ENCODE measurements around the gene EHD4. TPM values are rescaled to one million over a fixed set of nuclear protein-coding genes. Genes with fewer than 3 reads are reported as not detected.

The EHD4 gene
- total and polyA plus RNA-seq, 12 donors = 23.4 to 62.7 (median 43.2) TPM

DNA sequence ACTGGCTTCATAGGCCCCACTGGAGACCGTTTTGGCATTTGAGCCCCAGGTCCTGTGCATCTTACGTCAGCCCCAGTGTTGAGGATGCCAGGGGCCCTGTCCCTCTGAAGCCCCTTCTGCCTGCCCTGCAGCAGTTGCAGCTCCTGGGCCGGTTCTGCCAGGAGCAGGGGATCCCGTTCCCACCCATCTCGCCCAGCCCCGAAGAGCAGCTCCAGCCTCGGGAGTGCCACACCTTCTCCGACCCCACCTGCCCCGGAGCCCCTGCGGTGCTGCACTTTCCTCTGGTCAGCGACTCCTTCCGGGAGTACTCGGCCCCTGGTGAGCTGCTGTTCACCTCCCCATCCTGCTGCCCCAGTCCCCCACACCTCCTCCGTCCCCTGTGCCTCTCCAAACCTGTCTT lies 125.2 kb downstream of the EHD4 start:
- no peaks in the 10 kb centered on the region for H3K9me3 ChIP-seq

More for the DNA sequence above, 125.2 kb downstream of the EHD4 start:
- peaks cover 0 to 69% (median 24%) of the 10 kb centered on the region in 9 donors for H3K36me3 ChIP-seq
- H3K4me1 ChIP-seq = no peaks in the 10 kb centered on the region
- intact Hi-C loops (cut with DNase I) = no loop called here
- H3K4me3 ChIP-seq = no peak overlapping the region
- no peak for TF ChIP-seq CTCF (IDR thresholded peaks at IDR 0.05)
- ATAC-seq = no peak
- 92% methylated on average over 14 of the region's 14 CpGs for WGBS, 2 donors
- DNase-seq = no peak
- H3K27me3 ChIP-seq = no peaks in the 10 kb centered on the region
- H3K27ac ChIP-seq = no peak overlapping the region

Small RNAs within 50 kb of the gene (microRNA-seq; reads per million reads assigned to microRNA genes)
- gene MIR4310 = 0 reads per million in 2 donors

Other genes starting within 250 kb of the EHD4 start
- 10 to 100 TPM in 9 of 10 donors, 1 to 10 TPM in 1; 8.3 to 17.0 (median 13.3) TPM for gene MAPKBP1, start 198.1 kb downstream of the EHD4 start, total RNA-seq
- 10 to 100 TPM in 1 of 2 donors, 1 to 10 TPM in 1; 3.4 to 27.2 TPM for gene MAPKBP1, start 198.1 kb downstream of the EHD4 start, polyA plus RNA-seq
- gene JMJD7, start 144.5 kb downstream of the EHD4 start, total RNA-seq = 10 to 100 TPM; 11.0 to 20.9 (median 12.9) TPM
- 10 to 100 TPM in 1 of 2 donors, 1 to 10 TPM in 1; 8.6 to 23.0 TPM for gene JMJD7, start 144.5 kb downstream of the EHD4 start, polyA plus RNA-seq
- gene PLA2G4B, start 133.7 kb downstream of the EHD4 start, total RNA-seq = 1 to 10 TPM; 1.6 to 6.7 (median 3.2) TPM
- gene PLA2G4B, start 133.7 kb downstream of the EHD4 start, polyA plus RNA-seq = 10 to 100 TPM in 1 of 2 donors, 1 to 10 TPM in 1; 2.7 to 16.0 TPM
- 1 to 10 TPM; 1.6 to 5.9 (median 2.4) TPM for gene SPTBN5, start 78.5 kb downstream of the EHD4 start, total RNA-seq
- gene SPTBN5, start 78.5 kb downstream of the EHD4 start, polyA plus RNA-seq = 1 to 10 TPM in 1 of 2 donors, under 1 TPM in 1; 0.94 to 8.7 TPM
- gene PLA2G4E, start 48.5 kb upstream of the EHD4 start, total RNA-seq = under 1 TPM in 4 of 10 donors, not detected in 6; 0.05 to 0.79 (median 0.19) TPM
- gene PLA2G4E, start 48.5 kb upstream of the EHD4 start, polyA plus RNA-seq = under 1 TPM in 1 of 2 donors, not detected in 1; 0.07 TPM
- not detected for gene PLA2G4D, start 122.0 kb upstream of the EHD4 start, total RNA-seq
- not detected for gene PLA2G4D, start 122.0 kb upstream of the EHD4 start, polyA plus RNA-seq
- 10 to 100 TPM in 1 of 10 donors, 1 to 10 TPM in 7, under 1 TPM in 2; 0.38 to 13.8 (median 1.7) TPM for gene PLA2G4F, start 184.1 kb upstream of the EHD4 start, total RNA-seq
- gene PLA2G4F, start 184.1 kb upstream of the EHD4 start, polyA plus RNA-seq = 1 to 10 TPM in 1 of 2 donors, under 1 TPM in 1; 0.03 to 5.5 TPM
- gene VPS39, start 235.7 kb upstream of the EHD4 start, total RNA-seq = 10 to 100 TPM; 34.8 to 55.0 (median 49.2) TPM
- gene VPS39, start 235.7 kb upstream of the EHD4 start, polyA plus RNA-seq = 10 to 100 TPM; 24.9 to 33.9 TPM